GM21717 (cell line): Measurements from ENCODE around the gene SCUBE2.
"Not testable (repeated sequence)": the region's sequence is repeated elsewhere in the genome, so short reads cannot be mapped to it uniquely, and the experiment has no call there.

Source experiments
- ATAC-seq: cut with Tn5 transposase; IDR thresholded peaks from one replicate; pipeline ENCODE4 v1.9.1; 2021; ENCODE audit warnings: mild to moderate bottlenecking, moderate library complexity; ENCODE audit not compliant: unreplicated experiment

SCUBE2 gene

GRCh38 chr11:9109858-9110731 lies 18.7 kb upstream of the SCUBE2 start:
- no peak for ATAC-seq

- no peak for ATAC-seq
Observed at GRCh38 chr11:9104580-9104979, 13.2 kb upstream of the SCUBE2 start.

GRCh38 chr11:9103542-9104276 lies 12.3 kb upstream of the SCUBE2 start:
- ATAC-seq, result no peak

- no peak for ATAC-seq
Observed at GRCh38 chr11:9099617-9100016, 8.2 kb upstream of the SCUBE2 start.

GRCh38 chr11:9098455-9098854 lies 7.1 kb upstream of the SCUBE2 start:
- not testable (repeated sequence) for ATAC-seq

- ATAC-seq, result not testable (repeated sequence)
Observed at GRCh38 chr11:9097186-9097943, 6.0 kb upstream of the SCUBE2 start.

- ATAC-seq, result no peak
Observed at GRCh38 chr11:9096427-9096826, 5.0 kb upstream of the SCUBE2 start.

GRCh38 chr11:9095421-9095820 lies 4.0 kb upstream of the SCUBE2 start:
- ATAC-seq, result no peak

GRCh38 chr11:9094420-9094819 lies 3.0 kb upstream of the SCUBE2 start:
- ATAC-seq, result no peak

GRCh38 chr11:9092853-9093778 lies 1.7 kb upstream of the SCUBE2 start:
- ATAC-seq, result no peak

- ATAC-seq, result no peak
Observed at GRCh38 chr11:9092072-9092471, 673 bp upstream of the SCUBE2 start.

- ATAC-seq, result no peak
Observed at GRCh38 chr11:9090488-9091043, 833 bp downstream of the SCUBE2 start.

- no peak for ATAC-seq
Observed at GRCh38 chr11:9089636-9090035, 1.8 kb downstream of the SCUBE2 start.

- ATAC-seq, result no peak
Observed at GRCh38 chr11:9089061-9089460, 2.3 kb downstream of the SCUBE2 start.

- no peak for ATAC-seq
Observed at GRCh38 chr11:9082575-9082974, 8.8 kb downstream of the SCUBE2 start.

- ATAC-seq, result no peak
Observed at GRCh38 chr11:9081153-9081552, 10.2 kb downstream of the SCUBE2 start.

- no peak for ATAC-seq
Observed at GRCh38 chr11:9078113-9079086, 13.0 kb downstream of the SCUBE2 start.

GRCh38 chr11:9077164-9077563 lies 14.2 kb downstream of the SCUBE2 start:
- ATAC-seq, result no peak

- no peak for ATAC-seq
Observed at GRCh38 chr11:9076661-9077060, 14.7 kb downstream of the SCUBE2 start.
